Measurements from ENCODE around the gene FRMPD3. TPM values are rescaled to one million over a fixed set of nuclear protein-coding genes. Genes with fewer than 3 reads are reported as not detected.
A peak's percentile ranks its signal among the peaks of the same experiment; 100 is the strongest.
"Not testable (repeated sequence)": the region's sequence is repeated elsewhere in the genome, so short reads cannot be mapped to it uniquely, and the experiment has no call there.

The FRMPD3 gene
- total RNA-seq, 1 donor from 2014 or later, result 0.04 TPM

GRCh38 chrX:107467271-107467670 lies 17.8 kb downstream of the FRMPD3 start:
- Mint-ChIP-seq H3K4me1 (no peaks in the 10 kb centered on the region), H3K27ac (no peak overlapping the region), H3K4me3 (no peak overlapping the region), H3K27me3 (ENCODE audit: insufficient read depth, low read depth) (peaks cover 3% of the 10 kb centered on the region), H3K36me3 (peaks cover 2% of the 10 kb centered on the region), H3K9me3 (no peaks in the 10 kb centered on the region)
- Histone ChIP-seq H3K4me3 (no peak overlapping the region), H3K27ac (no peak overlapping the region), H3K9ac (no peak overlapping the region), H3K9me3 (ENCODE audit: low read depth) (no peaks in the 10 kb centered on the region), H3K36me3 (no peaks in the 10 kb centered on the region), H2AFZ (replicated peaks) (no peak overlapping the region), H3K27me3 (no peaks in the 10 kb centered on the region), H3K4me1 (no peaks in the 10 kb centered on the region), H3F3A (ENCODE audit: low read depth) (no peaks in the 10 kb centered on the region), H3K4me2 (no peak overlapping the region), H4K20me1 (ENCODE audit: low read depth) (no peaks in the 10 kb centered on the region), H3K79me2 (ENCODE audit: low read depth) (no peaks in the 10 kb centered on the region)
- TF ChIP-seq EZH2 (IDR thresholded peaks at IDR 0.05) (no peak), CTCF (IDR thresholded peaks at IDR 0.05) (no peak), EZH2phosphoT487 (IDR thresholded peaks at IDR 0.05) (no peak)
- no peak for DNase-seq (ENCODE audit: low spot score)

GRCh38 chrX:107470198-107470597 lies 20.7 kb downstream of the FRMPD3 start:
- no peaks in the 10 kb centered on the region for H3K4me1 ChIP-seq
- no peak for TF ChIP-seq EZH2phosphoT487 (IDR thresholded peaks at IDR 0.05)
- no peak for TF ChIP-seq EZH2 (IDR thresholded peaks at IDR 0.05)
- Mint-ChIP-seq H3K9me3 (no peaks in the 10 kb centered on the region), H3K36me3 (no peaks in the 10 kb centered on the region), H3K27me3 (ENCODE audit: insufficient read depth, low read depth) (peaks cover 5% of the 10 kb centered on the region), H3K4me3 (no peak overlapping the region), H3K4me1 (peaks cover 10% of the 10 kb centered on the region), H3K27ac (no peak overlapping the region)
- no peaks in the 10 kb centered on the region for H4K20me1 ChIP-seq (ENCODE audit: low read depth)
- no peaks in the 10 kb centered on the region for H3K36me3 ChIP-seq
- no peaks in the 10 kb centered on the region for H3K79me2 ChIP-seq (ENCODE audit: low read depth)
- H3K4me2 ChIP-seq, result no peak overlapping the region
- H3K9ac ChIP-seq, result no peak overlapping the region
- H2AFZ ChIP-seq (replicated peaks), result no peak overlapping the region
- no peak overlapping the region for H3K27ac ChIP-seq
- no peaks in the 10 kb centered on the region for H3F3A ChIP-seq (ENCODE audit: low read depth)
- H3K4me3 ChIP-seq, result no peak overlapping the region
- DNase-seq (ENCODE audit: low spot score), result no peak
- H3K27me3 ChIP-seq, result no peaks in the 10 kb centered on the region
- no peaks in the 10 kb centered on the region for H3K9me3 ChIP-seq (ENCODE audit: low read depth)

- no peak overlapping the region for H3K27ac Mint-ChIP-seq
- no peak for DNase-seq (ENCODE audit: low spot score)
- H3K36me3 ChIP-seq, result no peaks in the 10 kb centered on the region
- H2AFZ ChIP-seq (replicated peaks), result no peak overlapping the region
- no peaks in the 10 kb centered on the region for H3K79me2 ChIP-seq (ENCODE audit: low read depth)
- H3K4me1 ChIP-seq, result no peaks in the 10 kb centered on the region
- H3K4me2 ChIP-seq, result no peak overlapping the region
- H3K9me3 Mint-ChIP-seq, result no peaks in the 10 kb centered on the region
- H3K27ac ChIP-seq, result no peak overlapping the region
- peaks cover 12% of the 10 kb centered on the region for H3K4me1 Mint-ChIP-seq
- no peak overlapping the region for H3K9ac ChIP-seq
- no peaks in the 10 kb centered on the region for H3K27me3 ChIP-seq
- H3K36me3 Mint-ChIP-seq, result no peaks in the 10 kb centered on the region
- H3K27me3 Mint-ChIP-seq (ENCODE audit: insufficient read depth, low read depth), result peaks cover 5% of the 10 kb centered on the region
- no peaks in the 10 kb centered on the region for H3K9me3 ChIP-seq (ENCODE audit: low read depth)
- no peaks in the 10 kb centered on the region for H4K20me1 ChIP-seq (ENCODE audit: low read depth)
- H3K4me3 ChIP-seq, result no peak overlapping the region
- H3F3A ChIP-seq (ENCODE audit: low read depth), result no peaks in the 10 kb centered on the region
- no peak overlapping the region for H3K4me3 Mint-ChIP-seq
- TF ChIP-seq EZH2 (IDR thresholded peaks at IDR 0.05), result no peak
- TF ChIP-seq CTCF (IDR thresholded peaks at IDR 0.05), result peak; percentile 47
These were observed 21.5 kb downstream of the FRMPD3 start for GRCh38 chrX:107470971-107471370.

GRCh38 chrX:107471420-107471819 lies 22.0 kb downstream of the FRMPD3 start:
- not testable (repeated sequence) for H3K27me3 ChIP-seq; H3K27ac Mint-ChIP-seq; H3K4me2 ChIP-seq; DNase-seq (ENCODE audit: low spot score); H3F3A ChIP-seq (ENCODE audit: low read depth); H3K36me3 ChIP-seq; H3K4me1 ChIP-seq; H3K4me3 ChIP-seq; H3K27ac ChIP-seq; H3K27me3 Mint-ChIP-seq (ENCODE audit: insufficient read depth, low read depth); H2AFZ ChIP-seq (replicated peaks); H4K20me1 ChIP-seq (ENCODE audit: low read depth); H3K79me2 ChIP-seq (ENCODE audit: low read depth); H3K9me3 ChIP-seq (ENCODE audit: low read depth); H3K36me3 Mint-ChIP-seq; H3K9ac ChIP-seq; H3K4me3 Mint-ChIP-seq; H3K9me3 Mint-ChIP-seq
- H3K4me1 Mint-ChIP-seq, result peaks cover 12% of the 10 kb centered on the region
